Measurements from ENCODE around the gene CHMP1B.
"Not testable (repeated sequence)": the region's sequence is repeated elsewhere in the genome, so short reads cannot be mapped to it uniquely, and the experiment has no call there.

CHMP1B gene

GRCh38 chr18:11849279-11849678 is 1.9 kb upstream of the CHMP1B start:
- no peak overlapping the region for H3K27ac ChIP-seq
- TF ChIP-seq ZFX (IDR thresholded peaks at IDR 0.05; ENCODE audit: borderline replicate concordance), result no peak
- TF ChIP-seq CTCF (IDR thresholded peaks at IDR 0.05), result no peak

GRCh38 chr18:11849841-11850634 is 1.2 kb upstream of the CHMP1B start:
- TF ChIP-seq ZFX (IDR thresholded peaks at IDR 0.05; ENCODE audit: borderline replicate concordance) (no peak), CTCF (IDR thresholded peaks at IDR 0.05) (no peak)
- peak overlapping the region; percentile 61; the same call in 1 of the 2 replicates for H3K27ac ChIP-seq

- peak overlapping the region; percentile 61 for H3K27ac ChIP-seq
- TF ChIP-seq CTCF (IDR thresholded peaks at IDR 0.05), result no peak
- TF ChIP-seq ZFX (IDR thresholded peaks at IDR 0.05; ENCODE audit: borderline replicate concordance), result no peak
Measured at GRCh38 chr18:11850821-11851145, 430 bp upstream of the CHMP1B start.

GRCh38 chr18:11851806-11852337 is 659 bp downstream of the CHMP1B start:
- no peak for TF ChIP-seq CTCF (IDR thresholded peaks at IDR 0.05)
- no peak for TF ChIP-seq ZFX (IDR thresholded peaks at IDR 0.05; ENCODE audit: borderline replicate concordance)
- H3K27ac ChIP-seq, result peak overlapping the region; percentile 61

GRCh38 chr18:11854554-11854953 is 3.3 kb downstream of the CHMP1B start:
- not testable (repeated sequence) for H3K27ac ChIP-seq

- TF ChIP-seq CTCF (IDR thresholded peaks at IDR 0.05) (no peak), ZFX (IDR thresholded peaks at IDR 0.05; ENCODE audit: borderline replicate concordance) (no peak)
- no peak overlapping the region for H3K27ac ChIP-seq
Measured at GRCh38 chr18:11857177-11857887, 6.1 kb downstream of the CHMP1B start.

- H3K27ac ChIP-seq, result no peak overlapping the region
- no peak for TF ChIP-seq ZFX (IDR thresholded peaks at IDR 0.05; ENCODE audit: borderline replicate concordance)
- TF ChIP-seq CTCF (IDR thresholded peaks at IDR 0.05), result no peak
Measured at GRCh38 chr18:11859282-11859830, 8.1 kb downstream of the CHMP1B start.
